ENCODE data around the gene WASF3.

DNA sequence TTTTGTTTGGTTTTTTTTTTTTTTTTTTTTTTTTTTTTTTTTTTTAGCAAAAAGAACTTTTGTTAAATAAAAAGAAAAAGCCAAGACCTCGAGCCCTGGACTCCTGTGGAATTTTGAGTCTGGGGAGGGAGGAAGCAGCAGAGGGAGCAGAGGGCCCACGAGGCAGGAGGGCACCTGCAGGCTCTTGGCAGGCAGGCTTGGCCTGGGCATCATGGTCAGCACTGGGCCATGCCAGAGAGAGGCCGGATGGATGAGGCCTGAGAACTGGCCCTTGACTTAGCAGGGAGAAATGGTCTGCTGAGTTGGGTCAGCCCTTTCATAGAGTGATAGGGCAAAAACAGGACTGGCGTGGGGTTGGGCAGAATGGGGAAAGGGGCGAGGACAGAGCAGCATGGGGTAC is 102.7 kb downstream of the WASF3 start:
- TF ChIP-seq CTCF (IDR thresholded peaks at IDR 0.05; ENCODE audit: low read depth, low read length, poor library complexity, severe bottlenecking) (no peak), EZH2phosphoT487 (IDR thresholded peaks at IDR 0.05; ENCODE audit: borderline replicate concordance, low read length) (no peak)
